OCI-LY3 (cell line): Measurements from ENCODE around the gene ZC2HC1C.

ENCODE experiments used
- EZH2phosphoT487 ChIP-seq: fragments of 200-600 bp; shearing (Covaris generic); IDR thresholded peaks from 2 replicates; pipeline ENCODE4 v1.6.1; 2018; ENCODE audit warnings: antibody characterized with exemption, mixed run types, low read depth
- TF ChIP-seq, protein P1 (sequence below): fragments of 200-600, 300-600 bp; sonication (generic); IDR thresholded peaks from 2 replicates; pipeline ENCODE4 v1.5.1; 2014; ENCODE audit warnings: antibody characterized with exemption, low read length, low read depth

DNA sequence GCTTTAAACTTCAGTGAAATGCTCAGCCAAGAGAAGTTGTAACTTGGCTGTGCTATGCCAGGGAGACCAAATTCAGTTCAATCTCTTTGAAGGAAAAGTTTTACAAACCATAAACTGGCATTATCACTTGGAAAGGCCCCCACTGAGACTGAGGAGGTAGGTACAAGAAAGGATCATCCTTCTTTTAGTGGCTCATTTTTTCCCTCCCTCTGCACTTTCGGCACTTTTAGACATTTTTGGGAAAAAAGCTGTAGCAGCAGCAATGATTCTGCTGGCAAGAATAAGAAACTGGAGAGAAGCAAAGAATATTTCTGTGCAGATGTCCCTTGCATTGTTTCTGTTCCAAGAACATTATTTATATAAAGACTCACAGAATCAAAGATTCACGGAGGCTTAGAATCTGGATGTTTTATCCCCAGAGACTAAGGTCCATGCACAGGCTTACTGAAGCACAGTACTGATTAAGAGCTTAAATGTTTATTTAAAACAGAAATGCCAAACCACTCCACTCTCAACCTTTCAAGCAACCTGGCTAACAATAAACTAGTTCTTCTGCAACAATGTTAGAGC lies 12.3 kb downstream of the ZC2HC1C start:
- TF ChIP-seq, protein P1, sequence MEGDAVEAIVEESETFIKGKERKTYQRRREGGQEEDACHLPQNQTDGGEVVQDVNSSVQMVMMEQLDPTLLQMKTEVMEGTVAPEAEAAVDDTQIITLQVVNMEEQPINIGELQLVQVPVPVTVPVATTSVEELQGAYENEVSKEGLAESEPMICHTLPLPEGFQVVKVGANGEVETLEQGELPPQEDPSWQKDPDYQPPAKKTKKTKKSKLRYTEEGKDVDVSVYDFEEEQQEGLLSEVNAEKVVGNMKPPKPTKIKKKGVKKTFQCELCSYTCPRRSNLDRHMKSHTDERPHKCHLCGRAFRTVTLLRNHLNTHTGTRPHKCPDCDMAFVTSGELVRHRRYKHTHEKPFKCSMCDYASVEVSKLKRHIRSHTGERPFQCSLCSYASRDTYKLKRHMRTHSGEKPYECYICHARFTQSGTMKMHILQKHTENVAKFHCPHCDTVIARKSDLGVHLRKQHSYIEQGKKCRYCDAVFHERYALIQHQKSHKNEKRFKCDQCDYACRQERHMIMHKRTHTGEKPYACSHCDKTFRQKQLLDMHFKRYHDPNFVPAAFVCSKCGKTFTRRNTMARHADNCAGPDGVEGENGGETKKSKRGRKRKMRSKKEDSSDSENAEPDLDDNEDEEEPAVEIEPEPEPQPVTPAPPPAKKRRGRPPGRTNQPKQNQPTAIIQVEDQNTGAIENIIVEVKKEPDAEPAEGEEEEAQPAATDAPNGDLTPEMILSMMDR = no peak
- TF ChIP-seq EZH2phosphoT487 = no peak
